ENCODE results near the gene PPARA.

- TF ChIP-seq CTCF (IDR thresholded peaks at IDR 0.05): no peak
- TF ChIP-seq POLR2AphosphoS5 (IDR thresholded peaks at IDR 0.05; ENCODE audit: low read depth, low read length): no peak
- no peak for TF ChIP-seq SIN3A (IDR thresholded peaks at IDR 0.05; ENCODE audit: borderline replicate concordance, insufficient read depth, low read depth, low read length)
- TF ChIP-seq REST (IDR thresholded peaks at IDR 0.05; ENCODE audit: insufficient read depth in 1 of 2, low read depth in 2 of 2, low read length in 1 of 2): no peak
Measured at GRCh38 chr22:46156031-46156430, 5.7 kb downstream of the PPARA start.

All from Panc1 (cell line).